DND-41 (cell line): ENCODE data around the gene USP12.

Experiments used
- ATAC-seq: fragments of 200-7000 bp; cut with Tn5 transposase; 3 replicates; pipeline ENCODE4 v1.9.1; 2021; ENCODE audit warnings: low read depth; ENCODE audit not compliant: insufficient read depth
- DNase-seq: peaks from one replicate; pipeline ENCODE4 v3.0.0-alpha.2; 2020
- H2AFZ ChIP-seq: 2 replicates; pipeline ENCODE4 v1.6.0; 2012; ENCODE audit warnings: low read depth, low read length
- H3K27ac ChIP-seq: 2 replicates; pipeline ENCODE4 v1.5.1; 2012; ENCODE audit warnings: low read length, inconsistent platforms
- H3K27me3 ChIP-seq: fragments of 200-600 bp; sonication (generic); 2 replicates; pipeline ENCODE4 v1.6.0; 2012; ENCODE audit warnings: low read length, mild to moderate bottlenecking, inconsistent platforms; ENCODE audit not compliant: insufficient read depth, poor library complexity
- H3K36me3 ChIP-seq: 2 replicates; pipeline ENCODE4 v1.5.1; 2012; ENCODE audit warnings: low read length, inconsistent platforms; ENCODE audit not compliant: insufficient read depth
- H3K4me1 ChIP-seq: 2 replicates; pipeline ENCODE4 v1.5.1; 2012; ENCODE audit warnings: mild to moderate bottlenecking, low read length; ENCODE audit not compliant: insufficient read depth
- H3K4me2 ChIP-seq: 2 replicates; pipeline ENCODE4 v1.6.0; 2012; ENCODE audit warnings: mild to moderate bottlenecking, moderate library complexity, low read length, inconsistent platforms; ENCODE audit not compliant: insufficient read depth
- H3K4me3 ChIP-seq, 2 experiments: fragments of 200-600 bp in 1 of 2; shearing (Covaris generic) in 1 of 2; 2 replicates each; pipeline ENCODE4 v1.5.1; 2012 to 2016; ENCODE audit warnings: inconsistent platforms in 2 of 2, low read length in 2 of 2, mild to moderate bottlenecking in 2 of 2, low read depth in 1 of 2, moderate library complexity in 1 of 2
- H3K79me2 ChIP-seq: 2 replicates; pipeline ENCODE4 v1.6.0; 2012; ENCODE audit warnings: low read length, inconsistent platforms; ENCODE audit not compliant: insufficient read depth
- H3K9ac ChIP-seq: 2 replicates; pipeline ENCODE4 v1.6.0; 2012; ENCODE audit warnings: low read depth, mild to moderate bottlenecking, inconsistent platforms, low read length, moderate library complexity
- H3K9me3 ChIP-seq: 2 replicates; pipeline ENCODE4 v1.5.1; 2012; ENCODE audit warnings: low read length, moderate library complexity, mild to moderate bottlenecking, inconsistent platforms; ENCODE audit not compliant: insufficient read depth, severe bottlenecking
- H4K20me1 ChIP-seq: 2 replicates; pipeline ENCODE4 v1.6.0; 2012; ENCODE audit warnings: low read length; ENCODE audit not compliant: insufficient read depth
- CTCF ChIP-seq: IDR thresholded peaks from 2 replicates; pipeline ENCODE4 v1.5.1; 2012; ENCODE audit warnings: borderline replicate concordance, low read length, moderate library complexity, mild to moderate bottlenecking; ENCODE audit not compliant: poor library complexity, severe bottlenecking; ENCODE audit errors: extremely low read depth
- EZH2 ChIP-seq: IDR thresholded peaks from 3 replicates; pipeline ENCODE4 v1.6.1; 2012; ENCODE audit warnings: borderline replicate concordance, low read depth, mild to moderate bottlenecking, moderate library complexity, low read length, inconsistent platforms; ENCODE audit not compliant: severe bottlenecking

The USP12 gene

DNA sequence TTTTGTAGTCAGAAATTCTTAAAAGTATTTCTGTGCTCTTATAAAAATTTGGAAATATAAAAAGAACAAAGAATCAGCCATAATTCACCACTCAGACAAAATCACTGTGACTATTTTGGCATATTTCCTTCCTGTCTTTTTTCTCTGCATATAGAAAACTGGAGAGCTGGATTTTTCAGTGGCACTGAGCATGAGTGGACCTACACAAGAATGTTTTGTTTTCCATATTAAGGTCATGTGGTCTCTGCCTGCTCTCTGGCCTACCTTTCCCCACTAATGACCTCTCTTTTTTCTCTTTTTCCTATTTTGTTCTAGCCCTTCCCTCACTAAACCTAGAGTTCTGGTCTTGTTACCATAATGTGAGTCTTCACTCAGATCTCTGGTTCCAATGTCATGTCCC, 17.6 kb upstream of the USP12 start:
- no peak overlapping the region for H3K27ac ChIP-seq
- TF ChIP-seq EZH2 (no peak), CTCF (no peak)
- DNase-seq = no peak

GRCh38 chr13:27188239-27188638, 16.6 kb upstream of the USP12 start:
- TF ChIP-seq CTCF (no peak), EZH2 (no peak)
- Histone ChIP-seq H3K4me1 (no peaks in the 10 kb centered on the region), H3K4me2 (no peak overlapping the region), H3K9me3 (no peaks in the 10 kb centered on the region), H3K9ac (no peak overlapping the region), H3K79me2 (no peaks in the 10 kb centered on the region), H4K20me1 (no peaks in the 10 kb centered on the region), H3K36me3 (no peaks in the 10 kb centered on the region), H3K27ac (no peak overlapping the region), H3K4me3 (no peak overlapping the region), H2AFZ (no peak overlapping the region), H3K27me3 (peaks cover 2% of the 10 kb centered on the region)
- ATAC-seq (no peak), DNase-seq (no peak)

More for the DNA sequence above, 17.6 kb upstream of the USP12 start:
- Histone ChIP-seq H3K36me3 (no peaks in the 10 kb centered on the region), H3K4me1 (no peaks in the 10 kb centered on the region), H3K9ac (no peak overlapping the region), H3K79me2 (no peaks in the 10 kb centered on the region), H4K20me1 (no peaks in the 10 kb centered on the region), H3K27me3 (peaks cover 2% of the 10 kb centered on the region), H3K9me3 (no peaks in the 10 kb centered on the region), H3K4me3 (no peak overlapping the region), H3K4me2 (no peak overlapping the region), H2AFZ (no peak overlapping the region)
- ATAC-seq = no peak

DNA sequence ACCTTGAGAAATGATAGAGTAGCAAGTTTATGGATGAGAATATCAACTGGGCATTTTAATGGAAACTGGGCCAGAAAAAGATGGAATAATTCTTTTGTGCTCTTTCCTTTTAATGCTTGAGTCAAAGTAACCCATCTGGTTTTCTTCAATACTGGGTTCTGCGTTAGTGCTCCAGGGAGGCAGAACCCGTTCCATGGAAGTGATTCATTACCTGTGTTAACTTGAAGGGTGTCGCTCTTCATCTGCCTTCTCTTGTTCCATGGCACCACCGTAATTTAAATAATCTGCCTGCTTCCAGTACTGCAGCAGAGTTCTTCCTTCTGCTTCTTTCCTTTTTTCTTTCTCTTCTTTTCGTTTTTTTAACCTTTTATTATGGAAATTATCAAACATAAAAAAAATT, 14.7 kb upstream of the USP12 start:
- Histone ChIP-seq H3K9me3 (no peaks in the 10 kb centered on the region), H3K9ac (no peak overlapping the region), H3K27ac (no peak overlapping the region), H3K4me1 (no peaks in the 10 kb centered on the region), H3K27me3 (peaks cover 2% of the 10 kb centered on the region), H3K36me3 (no peaks in the 10 kb centered on the region), H3K79me2 (no peaks in the 10 kb centered on the region), H2AFZ (no peak overlapping the region), H3K4me2 (no peak overlapping the region), H3K4me3 (no peak overlapping the region), H4K20me1 (no peaks in the 10 kb centered on the region)
- DNase-seq (no peak), ATAC-seq (no peak)
- TF ChIP-seq EZH2 = no peak
- no peak for TF ChIP-seq CTCF
